ENCODE data around the gene PCP2.

The PCP2 gene

DNA sequence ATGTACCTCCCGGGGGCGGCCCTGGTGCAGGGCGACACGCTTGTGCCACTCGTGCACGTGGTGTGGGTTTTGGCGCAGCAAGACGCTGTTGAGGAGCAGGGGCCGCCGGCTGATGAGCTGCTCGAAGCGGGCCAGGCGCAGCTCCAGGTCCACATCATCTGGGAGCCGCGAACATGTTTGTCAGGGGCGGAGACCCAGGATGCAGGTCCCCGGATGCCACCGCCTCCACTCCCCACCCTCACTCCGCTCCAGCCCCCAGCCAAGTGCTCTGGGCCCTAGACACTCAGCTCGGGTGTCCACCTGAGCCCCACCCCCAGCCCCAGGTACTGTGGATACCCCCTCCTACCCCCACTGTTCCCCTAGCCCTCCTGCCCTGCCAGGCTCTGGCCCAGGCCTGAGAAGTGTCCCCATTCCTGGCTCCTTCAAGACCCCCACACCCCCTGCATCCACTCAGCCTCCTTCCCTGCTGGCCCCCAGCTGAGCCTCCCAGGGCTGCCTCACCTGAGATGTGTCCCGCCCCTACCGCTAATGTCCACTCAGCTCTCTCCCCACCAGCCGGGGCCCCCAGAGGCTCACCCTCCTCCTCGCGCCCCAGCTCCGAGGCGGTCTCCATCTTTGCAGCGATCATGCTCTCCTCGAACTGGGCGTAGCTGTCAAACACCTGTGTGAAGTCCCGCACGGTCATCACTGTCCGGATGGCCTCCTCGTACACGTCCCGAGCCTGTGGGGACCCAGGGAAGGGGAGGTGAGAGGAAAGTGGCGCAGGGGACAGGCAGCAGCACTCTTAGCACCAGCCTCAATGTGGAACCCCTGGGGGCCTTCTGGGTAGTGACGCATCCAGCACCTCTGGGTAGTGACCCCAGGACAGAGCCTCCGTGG is 9.6 kb downstream of the PCP2 start:
- no peak overlapping the region for H3K9ac ChIP-seq (ENCODE audit: low read depth, low read length)
- peaks cover 6% of the 10 kb centered on the region; the same call in 1 of the 2 replicates for H3K4me1 ChIP-seq (ENCODE audit: insufficient read depth, low read length)
- H3K9me3 ChIP-seq (ENCODE audit: control insufficient read depth, insufficient read depth, low read length): no peaks in the 10 kb centered on the region
- H3K36me3 ChIP-seq (ENCODE audit: insufficient read depth, low read length): no peaks in the 10 kb centered on the region; the same call in 1 of the 2 replicates

DNA sequence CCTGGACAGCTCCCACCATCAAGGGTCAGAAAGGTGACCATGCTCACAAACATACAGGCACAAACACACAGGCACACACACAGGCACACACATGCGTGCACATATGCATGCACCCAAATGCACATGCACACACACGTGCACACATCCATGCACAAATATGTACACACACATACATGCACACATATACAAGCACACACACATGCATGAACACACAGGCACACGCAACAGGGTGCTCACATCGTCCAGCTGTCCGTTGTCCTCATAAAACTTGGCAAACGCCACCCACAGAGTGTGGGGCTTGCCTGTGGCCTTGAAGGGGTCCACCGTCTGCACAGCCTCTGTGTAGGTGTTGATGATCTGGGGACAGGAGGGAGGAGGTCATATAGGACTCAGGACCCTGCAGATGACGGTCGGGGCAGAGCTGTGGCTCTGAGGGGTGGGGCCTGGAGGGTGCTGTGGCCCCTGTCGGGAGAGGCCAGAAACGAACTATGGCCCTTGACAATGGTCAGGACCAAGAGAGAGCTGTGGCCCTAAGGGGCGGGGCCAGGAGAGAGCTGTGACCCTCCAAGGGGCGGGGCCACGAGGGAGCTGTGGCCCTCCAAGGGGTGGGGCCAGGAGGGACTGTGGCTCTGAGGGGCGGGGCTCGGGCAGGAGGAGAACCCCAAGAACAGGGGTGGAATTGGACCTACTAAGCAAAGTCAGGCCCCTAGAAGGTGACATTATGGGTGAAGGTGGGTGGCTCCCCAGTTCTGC is 10.4 kb downstream of the PCP2 start:
- Histone ChIP-seq H3K36me3 (ENCODE audit: insufficient read depth, low read length) (no peaks in the 10 kb centered on the region; the same call in 1 of the 2 replicates), H3K4me1 (ENCODE audit: insufficient read depth, low read length) (0 out of 2 replicates have a peak, but pooled peaks cover under 1% of the 10 kb centered on the region), H3K9me3 (ENCODE audit: control insufficient read depth, insufficient read depth, low read length) (no peaks in the 10 kb centered on the region), H3K9ac (ENCODE audit: low read depth, low read length) (no peak overlapping the region)

DNA sequence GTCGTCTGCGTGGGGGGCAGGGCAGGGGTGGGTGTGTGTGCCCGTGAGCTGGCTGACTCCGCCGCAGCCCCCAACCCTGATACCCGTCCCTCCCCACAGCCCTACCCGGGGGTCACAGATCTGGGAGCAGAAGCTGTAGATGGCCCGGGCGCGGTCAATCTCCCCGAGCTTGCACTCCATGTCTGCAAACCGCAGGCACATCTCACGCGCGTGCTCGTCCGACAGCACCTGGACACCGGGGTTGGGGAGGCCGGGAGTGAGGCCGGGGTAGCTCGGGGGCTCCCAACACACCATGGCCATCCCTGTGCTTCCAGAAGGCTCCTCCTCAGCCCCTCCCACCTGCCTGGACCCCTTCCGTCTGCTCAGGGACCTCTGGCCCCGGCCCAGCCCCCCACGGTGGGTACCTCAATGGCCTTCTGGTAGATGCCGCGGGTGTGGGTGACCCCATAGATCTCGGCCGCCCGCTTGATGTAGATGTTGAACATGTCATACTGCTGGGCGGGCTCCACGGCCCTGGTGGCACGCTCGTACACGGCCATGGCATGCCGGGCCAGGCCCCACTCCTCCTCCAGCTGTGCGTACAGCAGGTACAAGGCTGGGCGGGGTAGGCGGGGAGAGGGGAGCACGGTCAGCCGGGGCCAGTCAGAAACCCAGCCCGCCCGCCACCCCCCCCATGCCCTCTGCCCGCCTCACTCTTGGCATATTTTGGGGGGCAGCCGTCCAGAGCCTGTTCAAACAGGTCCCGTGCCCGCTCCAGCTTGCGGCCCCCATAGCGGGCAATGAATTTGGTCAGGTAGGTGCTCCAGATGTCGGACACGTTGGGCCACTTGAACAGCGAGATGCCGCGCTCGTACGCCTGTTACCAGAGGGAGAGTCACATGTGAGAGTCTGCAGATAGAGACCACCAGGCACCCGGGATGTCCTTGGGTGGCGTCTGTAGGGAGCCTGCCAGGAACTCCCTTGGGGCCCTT is 12.8 kb downstream of the PCP2 start:
- H3K9ac ChIP-seq (ENCODE audit: low read depth, low read length): no peak overlapping the region
- no peaks in the 10 kb centered on the region; the same call in 1 of the 2 replicates for H3K36me3 ChIP-seq (ENCODE audit: insufficient read depth, low read length)
- H3K4me1 ChIP-seq (ENCODE audit: insufficient read depth, low read length): no peaks in the 10 kb centered on the region
- no peaks in the 10 kb centered on the region for H3K9me3 ChIP-seq (ENCODE audit: control insufficient read depth, insufficient read depth, low read length)

GRCh38 chr19:7619671-7620441 is 13.7 kb downstream of the PCP2 start:
- H3K9me3 ChIP-seq (ENCODE audit: control insufficient read depth, insufficient read depth, low read length): no peaks in the 10 kb centered on the region
- H3K4me1 ChIP-seq (ENCODE audit: insufficient read depth, low read length): no peaks in the 10 kb centered on the region
- no peak overlapping the region for H3K9ac ChIP-seq (ENCODE audit: low read depth, low read length)
- H3K36me3 ChIP-seq (ENCODE audit: insufficient read depth, low read length): no peaks in the 10 kb centered on the region; the same call in 1 of the 2 replicates

GRCh38 chr19:7618771-7619510 is 14.6 kb downstream of the PCP2 start:
- no peaks in the 10 kb centered on the region for H3K4me1 ChIP-seq (ENCODE audit: insufficient read depth, low read length)
- H3K36me3 ChIP-seq (ENCODE audit: insufficient read depth, low read length): no peaks in the 10 kb centered on the region; the same call in 1 of the 2 replicates
- H3K9ac ChIP-seq (ENCODE audit: low read depth, low read length): no peak overlapping the region

DNA sequence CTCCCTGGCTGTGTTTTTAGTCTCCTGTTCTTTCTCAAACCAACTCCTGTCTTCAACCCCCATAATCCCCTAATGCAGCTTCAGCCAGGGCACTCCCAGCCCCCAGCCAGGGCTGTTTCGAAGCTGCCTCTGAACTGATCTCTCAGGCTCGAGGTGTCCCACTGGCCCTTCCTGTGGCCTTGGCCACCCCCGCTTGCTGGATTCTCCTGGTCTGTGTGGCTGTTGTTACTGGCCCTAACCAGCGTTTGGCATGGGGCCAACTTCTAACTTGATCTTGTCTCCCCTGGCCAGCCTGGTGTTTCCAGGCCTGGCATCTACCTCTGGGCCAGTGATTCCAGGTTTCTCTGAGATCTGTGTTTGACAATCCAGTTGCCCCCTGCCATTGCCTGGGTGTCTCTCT is 15.2 kb downstream of the PCP2 start:
- no peaks in the 10 kb centered on the region; the same call in 1 of the 2 replicates for H3K36me3 ChIP-seq (ENCODE audit: insufficient read depth, low read length)
- H3K4me1 ChIP-seq (ENCODE audit: insufficient read depth, low read length): no peaks in the 10 kb centered on the region
- no peak overlapping the region for H3K9ac ChIP-seq (ENCODE audit: low read depth, low read length)
- no peaks in the 10 kb centered on the region for H3K9me3 ChIP-seq (ENCODE audit: control insufficient read depth, insufficient read depth, low read length)

More at GRCh38 chr19:7618771-7619510, 14.6 kb downstream of the PCP2 start:
- H3K9me3 ChIP-seq (ENCODE audit: control insufficient read depth, insufficient read depth, low read length): no peaks in the 10 kb centered on the region

DNA sequence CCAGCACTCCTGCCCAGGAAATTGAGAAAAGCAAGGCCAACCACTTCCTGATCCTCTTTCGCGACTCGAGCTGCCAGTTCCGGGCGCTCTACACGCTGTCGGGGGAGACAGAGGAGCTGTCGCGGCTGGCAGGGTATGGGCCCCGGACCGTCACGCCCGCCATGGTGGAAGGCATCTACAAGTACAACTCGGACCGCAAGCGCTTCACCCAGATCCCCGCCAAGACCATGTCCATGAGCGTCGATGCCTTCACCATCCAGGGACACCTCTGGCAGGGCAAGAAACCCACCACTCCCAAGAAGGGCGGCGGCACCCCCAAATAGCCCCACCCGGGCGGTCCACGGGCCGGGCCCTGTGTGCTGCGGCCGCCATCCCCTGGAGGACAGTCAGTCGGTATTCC is 15.8 kb downstream of the PCP2 start:
- H3K36me3 ChIP-seq (ENCODE audit: insufficient read depth, low read length): no peaks in the 10 kb centered on the region
- no peaks in the 10 kb centered on the region for H3K9me3 ChIP-seq (ENCODE audit: control insufficient read depth, insufficient read depth, low read length)
- H3K4me1 ChIP-seq (ENCODE audit: insufficient read depth, low read length): no peaks in the 10 kb centered on the region
- H3K9ac ChIP-seq (ENCODE audit: low read depth, low read length): no peak overlapping the region

GRCh38 chr19:7617172-7617571 is 16.3 kb downstream of the PCP2 start:
- no peaks in the 10 kb centered on the region for H3K4me1 ChIP-seq (ENCODE audit: insufficient read depth, low read length)
- no peaks in the 10 kb centered on the region for H3K9me3 ChIP-seq (ENCODE audit: control insufficient read depth, insufficient read depth, low read length)
- no peak overlapping the region for H3K9ac ChIP-seq (ENCODE audit: low read depth, low read length)
- no peaks in the 10 kb centered on the region for H3K36me3 ChIP-seq (ENCODE audit: insufficient read depth, low read length)

- no peaks in the 10 kb centered on the region for H3K36me3 ChIP-seq (ENCODE audit: insufficient read depth, low read length)
- no peak overlapping the region for H3K9ac ChIP-seq (ENCODE audit: low read depth, low read length)
- H3K9me3 ChIP-seq (ENCODE audit: control insufficient read depth, insufficient read depth, low read length): no peaks in the 10 kb centered on the region
- no peaks in the 10 kb centered on the region for H3K4me1 ChIP-seq (ENCODE audit: insufficient read depth, low read length)
Measured at GRCh38 chr19:7614859-7615741, 18.4 kb downstream of the PCP2 start.

DNA sequence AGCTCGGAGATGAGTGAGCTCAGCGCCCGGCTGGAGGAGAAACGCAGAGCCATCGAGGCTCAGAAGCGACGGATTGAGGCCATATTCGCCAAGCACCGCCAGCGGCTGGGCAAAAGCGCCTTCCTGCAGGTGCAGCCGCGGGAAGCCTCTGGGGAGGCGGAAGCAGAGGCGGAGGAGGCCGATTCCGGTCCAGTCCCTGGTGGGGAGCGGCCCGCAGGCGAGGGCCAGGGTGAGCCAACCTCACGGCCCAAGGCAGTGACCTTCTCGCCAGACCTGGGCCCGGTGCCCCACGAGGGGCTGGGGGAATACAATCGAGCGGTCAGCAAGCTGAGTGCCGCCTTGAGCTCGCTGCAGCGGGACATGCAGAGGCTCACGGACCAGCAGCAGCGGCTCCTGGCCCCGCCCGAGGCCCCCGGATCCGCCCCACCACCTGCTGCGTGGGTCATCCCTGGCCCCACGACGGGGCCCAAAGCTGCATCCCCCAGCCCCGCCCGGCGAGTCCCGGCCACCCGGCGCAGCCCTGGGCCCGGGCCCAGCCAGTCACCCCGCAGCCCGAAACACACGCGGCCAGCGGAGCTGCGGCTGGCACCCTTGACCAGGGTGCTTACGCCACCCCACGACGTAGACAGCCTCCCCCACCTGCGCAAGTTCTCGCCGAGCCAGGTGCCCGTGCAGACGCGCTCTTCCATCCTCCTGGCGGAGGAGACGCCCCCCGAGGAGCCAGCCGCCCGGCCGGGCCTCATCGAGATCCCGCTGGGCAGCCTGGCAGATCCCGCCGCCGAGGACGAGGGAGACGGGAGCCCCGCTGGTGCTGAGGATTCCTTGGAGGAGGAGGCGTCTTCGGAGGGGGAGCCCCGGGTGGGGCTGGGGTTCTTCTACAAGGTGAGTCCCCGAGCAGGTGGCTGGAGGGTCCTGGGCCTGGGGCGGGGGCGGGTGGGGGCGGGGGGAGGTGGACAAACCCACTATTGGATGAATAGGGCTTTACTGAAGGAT is 20.9 kb downstream of the PCP2 start:
- Histone ChIP-seq H3K9ac (ENCODE audit: low read depth, low read length) (no peak overlapping the region), H3K9me3 (ENCODE audit: control insufficient read depth, insufficient read depth, low read length) (no peaks in the 10 kb centered on the region), H3K36me3 (ENCODE audit: insufficient read depth, low read length) (no peaks in the 10 kb centered on the region), H3K4me1 (ENCODE audit: insufficient read depth, low read length) (no peaks in the 10 kb centered on the region)

GRCh38 chr19:7611541-7612279 is 21.8 kb downstream of the PCP2 start:
- no peaks in the 10 kb centered on the region for H3K4me1 ChIP-seq (ENCODE audit: insufficient read depth, low read length)
- no peaks in the 10 kb centered on the region for H3K9me3 ChIP-seq (ENCODE audit: control insufficient read depth, insufficient read depth, low read length)
- H3K36me3 ChIP-seq (ENCODE audit: insufficient read depth, low read length): no peaks in the 10 kb centered on the region
- no peak overlapping the region for H3K9ac ChIP-seq (ENCODE audit: low read depth, low read length)

All from ES-I3 (cell line).